CD4-positive, alpha-beta T cell treated with Interferon alpha-2 for 1 hour (primary cell): ENCODE results near the gene TGFBR1.
"Not testable (repeated sequence)": the region's sequence is repeated elsewhere in the genome, so short reads cannot be mapped to it uniquely, and the experiment has no call there.

Experiments used
- DNase-seq, 2 donors: peaks; one replicate each; pipeline ENCODE4 v3.0.0-alpha.2; 2020 to 2022

TGFBR1 gene

DNA sequence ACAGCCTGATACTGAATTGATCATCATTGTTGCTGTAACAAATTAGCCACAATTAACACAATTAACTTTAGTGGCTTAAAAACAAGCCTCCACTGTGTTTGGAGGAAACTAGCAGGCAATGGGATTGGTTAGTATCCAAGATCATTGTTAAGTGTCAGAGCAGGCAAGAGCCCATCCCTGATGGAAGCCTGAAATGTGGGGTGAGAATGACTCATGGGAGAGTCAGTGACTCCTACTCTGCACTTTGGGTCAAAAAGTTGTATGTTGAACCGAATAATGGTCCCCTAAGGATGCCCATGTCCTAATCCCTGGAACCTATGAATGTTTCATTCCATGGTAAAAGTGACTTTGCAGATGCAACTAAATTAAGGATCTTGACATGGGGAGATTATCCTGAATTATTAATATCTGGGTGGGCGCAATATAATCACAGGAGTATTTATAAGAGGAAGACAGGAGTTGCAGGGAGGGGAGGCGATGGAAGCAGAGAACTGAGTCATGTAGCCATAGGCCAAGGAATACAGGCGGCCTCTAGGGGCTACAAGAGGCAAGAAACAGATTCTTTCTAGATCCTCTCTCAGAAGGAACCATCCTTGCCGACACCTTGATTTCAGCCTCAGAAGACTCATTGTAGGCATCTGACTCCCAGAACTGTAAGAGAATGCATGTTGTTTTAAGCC is 88.0 kb downstream of the TGFBR1 start:
- no peak for DNase-seq

GRCh38 chr9:99193466-99193821 is 88.5 kb downstream of the TGFBR1 start:
- DNase-seq = no peak

DNA sequence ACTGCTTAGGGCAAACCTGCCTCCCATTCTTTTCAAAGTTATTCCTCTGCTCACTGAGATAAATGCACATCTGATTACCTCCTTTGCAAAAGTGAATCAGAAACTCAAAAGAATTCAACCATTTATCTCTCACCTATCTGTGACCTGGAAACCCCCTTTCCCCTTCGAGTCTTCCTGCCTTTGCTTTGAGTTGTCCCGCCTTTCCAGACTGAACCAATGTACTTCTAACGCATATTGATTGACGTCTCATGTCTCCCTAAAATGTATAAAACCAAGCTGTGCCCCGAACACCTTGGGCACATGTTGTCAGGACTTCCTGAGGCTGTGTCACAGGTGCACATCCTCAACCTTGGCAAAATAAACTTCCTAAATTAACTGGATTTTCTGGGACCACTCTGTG is 91.6 kb downstream of the TGFBR1 start:
- DNase-seq = not testable (repeated sequence)

GRCh38 chr9:99197124-99197630 is 92.3 kb downstream of the TGFBR1 start:
- DNase-seq = no peak

DNA sequence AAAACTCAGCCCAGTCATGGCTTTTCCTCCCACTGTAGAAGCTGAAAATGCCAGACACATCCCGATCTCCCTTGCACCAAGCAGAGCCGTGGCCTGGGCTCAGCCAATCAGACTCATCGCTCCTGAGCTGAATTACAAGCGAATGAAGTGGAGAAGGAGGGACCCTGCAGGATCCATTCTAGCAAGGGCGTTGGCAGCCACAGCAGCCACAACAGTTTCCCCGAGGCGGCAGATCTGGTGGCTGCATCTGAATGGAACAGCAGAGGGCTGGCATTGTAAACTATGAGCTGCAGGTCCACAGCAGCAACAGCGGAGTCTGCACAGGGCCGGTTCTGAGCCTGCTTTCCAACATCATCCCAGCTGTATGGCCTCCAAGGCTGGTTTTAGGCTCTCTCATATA is 93.1 kb downstream of the TGFBR1 start:
- DNase-seq = no peak

DNA sequence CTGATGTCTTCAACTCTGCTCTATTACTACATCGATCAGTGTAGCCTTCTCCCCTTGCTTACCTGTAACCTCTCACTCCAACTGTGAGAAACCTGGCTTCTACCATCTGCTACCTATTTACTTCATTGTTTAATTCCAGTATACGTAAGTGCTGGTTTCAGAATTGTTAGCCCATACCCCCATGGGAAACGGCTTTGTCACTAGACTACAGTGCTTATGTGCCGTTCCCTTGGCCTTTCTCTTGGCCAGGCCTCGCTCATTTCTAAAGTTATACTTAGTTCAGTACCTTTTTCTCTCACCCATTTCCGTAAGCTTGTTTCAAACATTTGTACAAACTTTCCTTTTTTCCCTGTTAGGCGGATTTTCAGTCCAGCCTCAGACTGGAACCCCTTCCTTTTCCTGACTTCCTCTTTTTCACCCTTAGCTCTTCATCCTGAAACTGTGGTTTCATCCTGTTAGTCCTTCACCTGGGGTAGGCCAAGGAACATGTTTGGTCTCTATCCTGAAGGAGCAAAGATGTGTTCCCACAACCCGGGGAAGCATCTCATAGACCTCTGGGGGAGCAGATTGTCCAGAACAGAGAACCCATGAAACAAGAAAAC is 95.1 kb downstream of the TGFBR1 start:
- DNase-seq = no peak

DNA sequence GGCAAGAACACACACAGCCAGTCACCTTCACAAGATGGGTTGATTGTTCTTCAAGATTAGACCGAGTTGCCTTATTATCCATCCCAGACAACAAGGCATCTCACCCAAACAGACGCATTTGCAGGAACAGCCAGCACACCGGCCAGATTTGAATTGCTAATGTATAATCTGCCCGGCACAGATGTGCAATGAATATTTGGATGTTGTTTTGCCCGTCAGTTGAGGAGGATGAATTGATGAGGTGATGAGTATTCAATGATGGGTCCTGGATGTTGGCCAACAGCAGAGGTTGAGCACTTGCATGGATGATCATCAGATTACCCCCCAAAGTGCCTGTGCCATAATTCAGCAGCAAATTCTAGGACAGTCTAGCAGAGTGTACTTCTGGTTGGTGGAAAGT is 96.7 kb downstream of the TGFBR1 start:
- no peak for DNase-seq
